ENCODE measurements around the gene FAM131B. TPM values are rescaled to one million over a fixed set of nuclear protein-coding genes. Genes with fewer than 3 reads are reported as not detected.

The FAM131B gene
- total and polyA plus RNA-seq, 2 of the 8 experiments (the other 6 are each of a cell fraction or from before 2014, with no cell fraction given): 23.1 to 38.2 TPM

- POLR2A ChIA-PET (ENCODE audit: partially characterized antibody): interaction anchor here (0.7 to 5.5 kb wide), 15 partner anchors 10 to 67 kb away, joined by 3 to 39 read pairs (median 3); partner anchors contain the start of gene CASP2
- Histone ChIP-seq H3K4me1 (replicated peaks in 1 of 4; ENCODE audit: control insufficient read depth in 3 of 4, insufficient read depth in 4 of 4, low read length in 3 of 4) (peaks cover 0 to 8% (median 4%) of the 10 kb centered on the region in 4 experiments; a peak in 4 of 7 replicates), H4K91ac (replicated peaks; ENCODE audit: insufficient read length, low read length) (no peak overlapping the region), H3K27ac (ENCODE audit: low read depth, low read length) (no peak overlapping the region), H3K36me3 (ENCODE audit: control insufficient read depth in 2 of 4, insufficient read depth in 4 of 4, low read length in 3 of 4) (peaks cover 2 to 35% (median 16%) of the 10 kb centered on the region in 4 experiments; a peak in 6 of 8 replicates), H4K5ac (ENCODE audit: insufficient read length, low read depth, low read length) (no peak overlapping the region), H3K23ac (ENCODE audit: insufficient read length) (no peak overlapping the region), H2BK20ac (ENCODE audit: low read length) (no peak overlapping the region), H3K14ac (ENCODE audit: insufficient read length) (no peak overlapping the region), H3K79me2 (ENCODE audit: control insufficient read depth in 1 of 2, insufficient read depth in 2 of 2, low read length in 2 of 2) (no peaks in the 10 kb centered on the region), H3K23me2 (ENCODE audit: low read depth, low read length) (0 out of 2 replicates have a peak, but pooled peaks cover 3% of the 10 kb centered on the region), H3K4me2 (ENCODE audit: insufficient read depth in 1 of 2, low read depth in 2 of 2, low read length in 2 of 2) (no peak overlapping the region), H4K8ac (ENCODE audit: extremely low read depth, insufficient read depth, low read length) (no peak overlapping the region), H2BK15ac (ENCODE audit: low read length) (no peak overlapping the region), H3K4ac (replicated peaks; ENCODE audit: insufficient read length, low read depth, low read length) (no peak overlapping the region), H3K27me3 (replicated peaks in 1 of 4; ENCODE audit: control insufficient read depth in 3 of 4, extremely low read depth in 1 of 4, insufficient read depth in 3 of 4, low read length in 3 of 4) (no peaks in the 10 kb centered on the region), H3K56ac (replicated peaks; ENCODE audit: insufficient read length, low read depth, low read length) (no peak overlapping the region), H2AK5ac (ENCODE audit: low read depth, low read length) (no peak overlapping the region), H2BK5ac (ENCODE audit: low read depth, low read length) (no peak overlapping the region; the same call in 1 of the 2 replicates), H3K18ac (ENCODE audit: extremely low read depth, low read length) (no peak overlapping the region), H3K9ac (replicated peaks in 1 of 4; ENCODE audit: extremely low read depth in 1 of 4, low read depth in 3 of 4, low read length in 3 of 4) (no peak overlapping the region), H2BK12ac (ENCODE audit: low read depth, low read length) (no peak overlapping the region), H2BK120ac (replicated peaks; ENCODE audit: low read depth, low read length) (no peak overlapping the region), H3K9me3 (ENCODE audit: insufficient read depth in 2 of 2, low read depth in 1 of 2, low read length in 1 of 2) (no peaks in the 10 kb centered on the region), H3K79me1 (ENCODE audit: low read depth, low read length) (no peaks in the 10 kb centered on the region), H2AFZ (ENCODE audit: low read length) (no peak overlapping the region), H4K20me1 (replicated peaks in 1 of 2; ENCODE audit: control insufficient read depth in 1 of 2, insufficient read depth in 2 of 2, low read length in 2 of 2) (no peaks in the 10 kb centered on the region), H3K4me3 (ENCODE audit: extremely low read depth in 1 of 4, insufficient read depth in 2 of 4, low read depth in 3 of 4, low read length in 4 of 4) (no peak overlapping the region)
- 89% methylated on average over 16 of the region's 16 CpGs; no CpG with 5 or more reads in 1 of the 2 experiments for WGBS, 2 experiments (ENCODE audit: extremely low coverage in 1 of 2, insufficient coverage in 1 of 2, insufficient read length in 1 of 2, insufficient replicate concordance in 2 of 2, low coverage in 1 of 2, low lambda C conversion rate in 2 of 2, missing lambda C conversion rate in 1 of 2)
- CTCF ChIA-PET (ENCODE audit: partially characterized antibody): interaction anchor here (0.8 to 7.1 kb wide), 27 partner anchors 9 to 381 kb away, joined by 3 to 43 read pairs (median 4); partner anchors contain the start of gene CLCN1
- DNase-seq (ENCODE audit: low read depth in 1 of 2, low spot score in 2 of 2) (no peak), FAIRE-seq (no peak)
- TF ChIP-seq NANOG (IDR thresholded peaks at IDR 0.05; ENCODE audit: insufficient read depth, low read depth, low read length, poor library complexity, severe bottlenecking): no peak
- TF ChIP-seq ZNF274 (IDR thresholded peaks at IDR 0.05; ENCODE audit: borderline replicate concordance, extremely low read depth, low read length): no peak
- TF ChIP-seq CTCF (IDR thresholded peaks at IDR 0.05; ENCODE audit: control extremely low read depth in 1 of 3, insufficient read depth in 1 of 3, low read depth in 1 of 3, low read length in 3 of 3): peak; percentile 24 to 54 (median 39); a peak in 3 of 4 replicates
- no peak for TF ChIP-seq YY1 (IDR thresholded peaks at IDR 0.05; ENCODE audit: low read depth, low read length)
- TF ChIP-seq HDAC2 (IDR thresholded peaks at IDR 0.05; ENCODE audit: borderline replicate concordance in 1 of 2, low read depth in 2 of 2, low read length in 2 of 2): no peak
- TF ChIP-seq BRCA1 (IDR thresholded peaks at IDR 0.05; ENCODE audit: low read depth, low read length): no peak
- TF ChIP-seq RAD21 (IDR thresholded peaks at IDR 0.05 in 1 of 2, conservative IDR thresholded peaks at IDR 0.05 in 1 of 2; ENCODE audit: low read depth in 2 of 2, low read length in 2 of 2): peak in 1 of 2 experiments; percentile 10; a peak in 1 of 4 replicates
These were observed 6.8 kb downstream of the FAM131B start for GRCh38 chr7:143355450-143356385.
